Endodermal cell (in vitro differentiated cells): ENCODE measurements around the gene UBXN10. TPM values are rescaled to one million over a fixed set of nuclear protein-coding genes. Genes with fewer than 3 reads are reported as not detected.

Experiments
- DNase-seq: peaks from one replicate; pipeline ENCODE4 v3.0.0-alpha.2; 2017
- H3K27ac ChIP-seq: 2 replicates; pipeline ENCODE4 v1.5.1; 2013; ENCODE audit warnings: mild to moderate bottlenecking, low read depth, low read length, moderate library complexity
- H3K27me3 ChIP-seq: 2 replicates; pipeline ENCODE4 v1.6.1; 2013; ENCODE audit warnings: mild to moderate bottlenecking, low read length, moderate library complexity; ENCODE audit not compliant: insufficient read depth, control insufficient read depth, poor library complexity, severe bottlenecking
- H3K36me3 ChIP-seq: 2 replicates; pipeline ENCODE4 v1.7.0; 2013; ENCODE audit warnings: mild to moderate bottlenecking, low read length, moderate library complexity; ENCODE audit not compliant: control insufficient read depth, insufficient read depth
- H3K4me1 ChIP-seq: one replicate; pipeline ENCODE4 v1.7.0; 2013; ENCODE audit warnings: low read length; ENCODE audit not compliant: control insufficient read depth, insufficient read depth
- H3K4me3 ChIP-seq: 2 replicates; pipeline ENCODE4 v1.5.1; 2013; ENCODE audit warnings: mild to moderate bottlenecking, low read length, moderate library complexity
- H3K9ac ChIP-seq: 2 replicates; pipeline ENCODE4 v1.6.1; 2013; ENCODE audit warnings: mild to moderate bottlenecking, low read length, moderate library complexity; ENCODE audit not compliant: poor library complexity, severe bottlenecking; ENCODE audit errors: extremely low read depth
- H3K9me3 ChIP-seq: 2 replicates; pipeline ENCODE4 v1.6.1; 2013; ENCODE audit warnings: mild to moderate bottlenecking, low read length, moderate library complexity; ENCODE audit not compliant: control insufficient read depth
- H3K27ac Mint-ChIP-seq: 2 replicates; pipeline ENCODE4 v1.8.0; 2020; ENCODE audit warnings: mixed read lengths
- H3K27me3 Mint-ChIP-seq: 2 replicates; pipeline ENCODE4 v1.8.0; 2021; ENCODE audit warnings: mild to moderate bottlenecking, mixed read lengths; ENCODE audit not compliant: insufficient read depth
- H3K36me3 Mint-ChIP-seq: 2 replicates; pipeline ENCODE4 v1.8.0; 2020; ENCODE audit warnings: low read depth, mixed read lengths
- H3K4me1 Mint-ChIP-seq: 2 replicates; pipeline ENCODE4 v1.8.0; 2020; ENCODE audit warnings: mixed read lengths
- H3K4me3 Mint-ChIP-seq: 2 replicates; pipeline ENCODE4 v1.8.0; 2020; ENCODE audit warnings: mild to moderate bottlenecking, moderate library complexity, mixed read lengths
- H3K9me3 Mint-ChIP-seq: 2 replicates; pipeline ENCODE4 v1.8.0; 2020; ENCODE audit warnings: mild to moderate bottlenecking, mixed read lengths
- CTCF ChIP-seq: fragments of 200-600 bp; sonication (generic); conservative IDR thresholded peaks from 2 replicates; pipeline ENCODE4 v1.5.0; 2021; ENCODE audit warnings: antibody characterized with exemption, mild to moderate bottlenecking
- WGBS, 2 experiments: methylation state at CpG; one replicate each; pipeline versions ENCODE4 v1.1.5 to v1.1.7; 2013; ENCODE audit warnings: missing lambda C conversion rate in 2 of 2, mixed read lengths in 1 of 2; ENCODE audit not compliant: insufficient coverage in 1 of 2, insufficient read length in 1 of 2; 5-methylcytosine and 5-hydroxymethylcytosine counted together
- total RNA-seq, 2 donors: library from RNA; stranded (reverse); fragmentation: NEBNext Ultra II Directional in 1 of 2; extraction: Animal tissue kit (Norgen Biotek cat#: 25700) in 1 of 2; gene quantifications; 2 replicates in 1 of 2; 3 replicates in 1 of 2; pipeline ENCODE4 v1.2.1, GENCODE V29; 2021

UBXN10 gene
- total RNA-seq, 2 donors from 2014 or later = 1.7 to 2.6 TPM

GRCh38 chr1:20164694-20165202 is 21.1 kb upstream of the UBXN10 start:
- WGBS, 2 experiments = 90 to 91% methylated on average over 14 to 15 of the region's 15 CpGs
- H3K27ac ChIP-seq = no peak overlapping the region
- no peak overlapping the region for H3K4me3 Mint-ChIP-seq
- H3K4me1 ChIP-seq = no peaks in the 10 kb centered on the region
- no peak overlapping the region for H3K27ac Mint-ChIP-seq
- H3K4me3 ChIP-seq = no peak overlapping the region
- H3K36me3 Mint-ChIP-seq = no peaks in the 10 kb centered on the region
- no peaks in the 10 kb centered on the region for H3K4me1 Mint-ChIP-seq
- peaks cover 50% of the 10 kb centered on the region for H3K9me3 Mint-ChIP-seq
- H3K9me3 ChIP-seq = peaks cover 12% of the 10 kb centered on the region
- no peaks in the 10 kb centered on the region for H3K36me3 ChIP-seq
- H3K27me3 ChIP-seq = no peaks in the 10 kb centered on the region
- TF ChIP-seq CTCF = no peak
- DNase-seq = no peak
- no peak overlapping the region for H3K9ac ChIP-seq
- H3K27me3 Mint-ChIP-seq = peaks cover 30% of the 10 kb centered on the region

- Mint-ChIP-seq H3K36me3 (no peaks in the 10 kb centered on the region), H3K27me3 (peaks cover 28% of the 10 kb centered on the region), H3K4me3 (no peak overlapping the region), H3K27ac (no peak overlapping the region), H3K9me3 (peaks cover 42% of the 10 kb centered on the region), H3K4me1 (no peaks in the 10 kb centered on the region)
- Histone ChIP-seq H3K27ac (no peak overlapping the region), H3K36me3 (no peaks in the 10 kb centered on the region), H3K9me3 (peaks cover 4% of the 10 kb centered on the region), H3K27me3 (no peaks in the 10 kb centered on the region), H3K9ac (no peak overlapping the region), H3K4me3 (no peak overlapping the region), H3K4me1 (no peaks in the 10 kb centered on the region)
- 87 to 89% methylated on average over 3 to 16 of the region's 16 CpGs for WGBS, 2 experiments
- peak; percentile 67 for TF ChIP-seq CTCF
- DNase-seq = peak; percentile 62
Observed at GRCh38 chr1:20165522-20165951, 20.4 kb upstream of the UBXN10 start.

GRCh38 chr1:20166051-20166450 is 19.8 kb upstream of the UBXN10 start:
- H3K27ac ChIP-seq = no peak overlapping the region
- no peak overlapping the region for H3K27ac Mint-ChIP-seq
- H3K4me3 ChIP-seq = no peak overlapping the region
- no peaks in the 10 kb centered on the region for H3K36me3 Mint-ChIP-seq
- H3K36me3 ChIP-seq = no peaks in the 10 kb centered on the region
- H3K4me1 ChIP-seq = no peaks in the 10 kb centered on the region
- TF ChIP-seq CTCF = no peak
- peaks cover 37% of the 10 kb centered on the region for H3K9me3 Mint-ChIP-seq
- H3K27me3 Mint-ChIP-seq = peaks cover 26% of the 10 kb centered on the region
- no peak for DNase-seq
- no peaks in the 10 kb centered on the region for H3K4me1 Mint-ChIP-seq
- no peaks in the 10 kb centered on the region for H3K27me3 ChIP-seq
- no peak overlapping the region for H3K4me3 Mint-ChIP-seq
- no peaks in the 10 kb centered on the region for H3K9me3 ChIP-seq
- H3K9ac ChIP-seq = no peak overlapping the region
- WGBS, 2 experiments = 85% methylated on average over 14 to 17 of the region's 17 CpGs
